ENCODE results near the gene CFAP45. TPM values are rescaled to one million over a fixed set of nuclear protein-coding genes. Genes with fewer than 3 reads are reported as not detected.

Gene CFAP45
- total and polyA plus RNA-seq, 4 donors = 1.3 to 11.7 (median 9.5) TPM

- Histone ChIP-seq H3K4me3 (ENCODE audit: low read depth, low read length) (no peak overlapping the region), H3K27ac (ENCODE audit: low read depth, low read length) (no peak overlapping the region), H3K36me3 (ENCODE audit: control insufficient read depth, insufficient read depth, low read length) (peaks cover 54% of the 10 kb centered on the region), H3K9me3 (ENCODE audit: control insufficient read depth, insufficient read depth, low read length) (no peaks in the 10 kb centered on the region), H3K27me3 (ENCODE audit: control insufficient read depth, insufficient read depth, low read length) (peaks cover 13% of the 10 kb centered on the region), H3K4me1 (ENCODE audit: control insufficient read depth, insufficient read depth, low read length) (peaks cover 10% of the 10 kb centered on the region)
- DNase-seq (ENCODE audit: low read depth in 4 of 6, low spot score in 6 of 6) = no peak
- WGBS (ENCODE audit: insufficient coverage) = 94% methylated on average over 7 of the region's 8 CpGs
Observed at GRCh38 chr1:159930634-159931033, 30.7 kb upstream of the CFAP45 start.

- peaks cover 51% of the 10 kb centered on the region for H3K36me3 ChIP-seq (ENCODE audit: control insufficient read depth, insufficient read depth, low read length)
- H3K4me3 ChIP-seq (ENCODE audit: low read depth, low read length) = no peak overlapping the region
- H3K27me3 ChIP-seq (ENCODE audit: control insufficient read depth, insufficient read depth, low read length) = peaks cover 17% of the 10 kb centered on the region
- no peaks in the 10 kb centered on the region for H3K9me3 ChIP-seq (ENCODE audit: control insufficient read depth, insufficient read depth, low read length)
- 94% methylated on average over 11 of the region's 11 CpGs for WGBS (ENCODE audit: insufficient coverage)
- no peak overlapping the region for H3K27ac ChIP-seq (ENCODE audit: low read depth, low read length)
- peaks cover 14% of the 10 kb centered on the region for H3K4me1 ChIP-seq (ENCODE audit: control insufficient read depth, insufficient read depth, low read length)
- DNase-seq (ENCODE audit: low read depth in 4 of 6, low spot score in 6 of 6) = no peak
Observed at GRCh38 chr1:159930216-159930615, 30.3 kb upstream of the CFAP45 start.

- no peak for DNase-seq (ENCODE audit: low read depth in 4 of 6, low spot score in 6 of 6)
- WGBS (ENCODE audit: insufficient coverage) = 72% methylated on average over 41 of the region's 48 CpGs
- H3K4me3 ChIP-seq (ENCODE audit: low read depth, low read length) = no peak overlapping the region
- peaks cover 23% of the 10 kb centered on the region for H3K27me3 ChIP-seq (ENCODE audit: control insufficient read depth, insufficient read depth, low read length)
- H3K4me1 ChIP-seq (ENCODE audit: control insufficient read depth, insufficient read depth, low read length) = peaks cover 22% of the 10 kb centered on the region
- H3K9me3 ChIP-seq (ENCODE audit: control insufficient read depth, insufficient read depth, low read length) = no peaks in the 10 kb centered on the region
- no peak overlapping the region for H3K27ac ChIP-seq (ENCODE audit: low read depth, low read length)
- peaks cover 53% of the 10 kb centered on the region for H3K36me3 ChIP-seq (ENCODE audit: control insufficient read depth, insufficient read depth, low read length)
Observed at GRCh38 chr1:159929155-159930051, 29.4 kb upstream of the CFAP45 start.

GRCh38 chr1:159928491-159929050 lies 28.6 kb upstream of the CFAP45 start:
- no peaks in the 10 kb centered on the region for H3K9me3 ChIP-seq (ENCODE audit: control insufficient read depth, insufficient read depth, low read length)
- no peak overlapping the region for H3K27ac ChIP-seq (ENCODE audit: low read depth, low read length)
- H3K4me1 ChIP-seq (ENCODE audit: control insufficient read depth, insufficient read depth, low read length) = peaks cover 30% of the 10 kb centered on the region
- peaks cover 48% of the 10 kb centered on the region for H3K36me3 ChIP-seq (ENCODE audit: control insufficient read depth, insufficient read depth, low read length)
- H3K4me3 ChIP-seq (ENCODE audit: low read depth, low read length) = no peak overlapping the region
- WGBS (ENCODE audit: insufficient coverage) = 93% methylated on average over 18 of the region's 18 CpGs
- no peak for DNase-seq (ENCODE audit: low read depth in 4 of 6, low spot score in 6 of 6)
- H3K27me3 ChIP-seq (ENCODE audit: control insufficient read depth, insufficient read depth, low read length) = peaks cover 23% of the 10 kb centered on the region

GRCh38 chr1:159927849-159928431 lies 28.0 kb upstream of the CFAP45 start:
- 81% methylated on average over 12 of the region's 13 CpGs for WGBS (ENCODE audit: insufficient coverage)
- no peak overlapping the region for H3K27ac ChIP-seq (ENCODE audit: low read depth, low read length)
- no peaks in the 10 kb centered on the region for H3K9me3 ChIP-seq (ENCODE audit: control insufficient read depth, insufficient read depth, low read length)
- H3K4me1 ChIP-seq (ENCODE audit: control insufficient read depth, insufficient read depth, low read length) = peaks cover 36% of the 10 kb centered on the region
- H3K36me3 ChIP-seq (ENCODE audit: control insufficient read depth, insufficient read depth, low read length) = peaks cover 52% of the 10 kb centered on the region
- DNase-seq (ENCODE audit: low read depth in 4 of 6, low spot score in 6 of 6) = no peak
- no peak overlapping the region for H3K4me3 ChIP-seq (ENCODE audit: low read depth, low read length)
- peaks cover 23% of the 10 kb centered on the region for H3K27me3 ChIP-seq (ENCODE audit: control insufficient read depth, insufficient read depth, low read length)

GRCh38 chr1:159927211-159927848 lies 27.4 kb upstream of the CFAP45 start:
- no peak overlapping the region for H3K4me3 ChIP-seq (ENCODE audit: low read depth, low read length)
- H3K4me1 ChIP-seq (ENCODE audit: control insufficient read depth, insufficient read depth, low read length) = peaks cover 39% of the 10 kb centered on the region
- H3K27ac ChIP-seq (ENCODE audit: low read depth, low read length) = no peak overlapping the region
- WGBS (ENCODE audit: insufficient coverage) = 85% methylated on average over 16 of the region's 16 CpGs
- H3K9me3 ChIP-seq (ENCODE audit: control insufficient read depth, insufficient read depth, low read length) = no peaks in the 10 kb centered on the region
- no peak for DNase-seq (ENCODE audit: low read depth in 4 of 6, low spot score in 6 of 6)
- peaks cover 23% of the 10 kb centered on the region for H3K27me3 ChIP-seq (ENCODE audit: control insufficient read depth, insufficient read depth, low read length)
- H3K36me3 ChIP-seq (ENCODE audit: control insufficient read depth, insufficient read depth, low read length) = peaks cover 56% of the 10 kb centered on the region

- Histone ChIP-seq H3K4me3 (ENCODE audit: low read depth, low read length) (peak overlapping the region; percentile 65), H3K36me3 (ENCODE audit: control insufficient read depth, insufficient read depth, low read length) (peaks cover 46% of the 10 kb centered on the region), H3K27me3 (ENCODE audit: control insufficient read depth, insufficient read depth, low read length) (peaks cover 23% of the 10 kb centered on the region), H3K27ac (ENCODE audit: low read depth, low read length) (peak overlapping the region; percentile 77), H3K9me3 (ENCODE audit: control insufficient read depth, insufficient read depth, low read length) (no peaks in the 10 kb centered on the region), H3K4me1 (ENCODE audit: control insufficient read depth, insufficient read depth, low read length) (peaks cover 41% of the 10 kb centered on the region)
- WGBS (ENCODE audit: insufficient coverage) = 5% methylated on average over 6 of the region's 7 CpGs
- no peak for DNase-seq (ENCODE audit: low read depth in 4 of 6, low spot score in 6 of 6)
Observed at GRCh38 chr1:159925719-159926078, 25.7 kb upstream of the CFAP45 start.

GRCh38 chr1:159924791-159925718 lies 25.1 kb upstream of the CFAP45 start, which contains the start of gene TAGLN2:
Gene TAGLN2 (minus strand): TSS chr1:159925507. CDS start chr1:159920509, 4,998 bp downstream.
- Histone ChIP-seq H3K36me3 (ENCODE audit: control insufficient read depth, insufficient read depth, low read length) (peaks cover 40% of the 10 kb centered on the region), H3K9me3 (ENCODE audit: control insufficient read depth, insufficient read depth, low read length) (no peaks in the 10 kb centered on the region), H3K4me3 (ENCODE audit: low read depth, low read length) (peak within 1 kb of the TSS; percentile 65), H3K27me3 (ENCODE audit: control insufficient read depth, insufficient read depth, low read length) (peaks cover 23% of the 10 kb centered on the region), H3K4me1 (ENCODE audit: control insufficient read depth, insufficient read depth, low read length) (peaks cover 41% of the 10 kb centered on the region), H3K27ac (ENCODE audit: low read depth, low read length) (peak within 1 kb of the TSS; percentile 77)
- WGBS (ENCODE audit: insufficient coverage) = 2% methylated on average over 58 of the region's 58 CpGs
- peak in 4 of 6 donors; percentile 53 to 92 (median 70) for DNase-seq (ENCODE audit: low read depth in 4 of 6, low spot score in 6 of 6)

All from spinal cord (tissue), 10 donors.